NCI-H2081 treated with DMSO at 0.1 percent for 48 hours (cell line): ENCODE measurements around the gene CDH1.

Source experiments
- DNase-seq: peaks from one replicate; lab custom pipeline; 2025; lab: John Stamatoyannopoulos, UW

CDH1 gene

DNA sequence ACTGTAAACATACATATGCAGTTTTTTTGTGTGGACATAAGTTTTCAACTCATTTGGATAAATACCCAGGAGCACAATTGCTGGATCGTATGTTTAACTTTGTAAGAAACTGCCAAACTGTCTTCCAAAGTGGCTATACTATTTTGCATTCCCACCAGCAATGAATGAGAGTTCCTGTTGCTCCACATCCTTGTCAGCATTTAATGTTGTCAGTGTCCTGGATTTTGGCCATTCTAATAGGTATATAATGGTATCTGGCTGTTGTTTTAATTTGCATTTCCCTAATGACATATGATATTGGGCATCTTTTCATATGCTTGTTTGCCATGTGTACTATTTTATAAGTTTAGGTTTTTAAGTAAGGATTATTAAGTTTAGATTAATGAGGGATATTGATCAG lies 120.4 kb downstream of the CDH1 start:
- no peak for DNase-seq

- DNase-seq: no peak
Measured at GRCh38 chr16:68859828-68860227, 122.7 kb downstream of the CDH1 start.

DNA sequence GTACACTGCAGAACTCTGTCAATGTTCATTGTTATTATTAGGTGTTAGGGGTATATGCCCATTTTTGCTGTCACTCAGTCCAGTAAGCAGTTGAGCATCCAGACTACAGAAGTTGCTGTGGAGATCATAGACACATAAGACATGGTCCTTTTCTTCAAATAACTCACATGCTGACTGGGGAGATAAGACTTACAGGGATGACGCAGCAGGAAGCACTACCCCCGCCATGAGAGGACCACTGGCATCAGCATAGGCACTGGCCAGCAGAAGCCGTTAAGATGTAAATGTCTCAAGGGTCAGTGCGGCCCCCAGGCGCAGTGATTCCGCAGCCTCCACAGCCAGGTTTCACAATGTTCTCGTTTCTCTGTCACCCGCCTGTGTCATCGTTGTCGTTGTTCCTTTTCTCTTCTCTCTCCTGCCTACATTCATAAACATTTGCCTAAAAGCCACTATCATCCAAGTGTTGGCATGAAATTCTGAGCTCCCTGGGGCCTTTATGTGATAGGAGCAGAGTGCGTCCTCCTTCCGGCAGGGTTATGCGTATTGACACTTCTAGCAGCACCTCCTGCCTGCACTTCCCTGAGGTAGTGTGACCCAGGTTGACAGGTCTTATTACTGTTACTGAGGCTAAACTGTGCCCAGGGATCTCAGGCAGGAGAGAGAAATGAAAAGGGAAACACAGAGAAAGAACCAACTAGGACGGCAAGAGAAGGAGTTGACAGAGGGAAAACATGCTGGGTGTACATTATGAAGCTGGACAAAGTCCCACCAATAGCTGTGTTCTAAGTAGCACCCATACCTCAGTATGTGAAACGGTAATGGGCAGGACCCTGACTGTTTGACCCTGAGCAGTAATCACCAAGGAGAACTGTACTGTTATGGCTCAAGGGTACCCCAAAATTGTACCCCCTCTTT lies 124.1 kb downstream of the CDH1 start:
- no peak for DNase-seq

DNA sequence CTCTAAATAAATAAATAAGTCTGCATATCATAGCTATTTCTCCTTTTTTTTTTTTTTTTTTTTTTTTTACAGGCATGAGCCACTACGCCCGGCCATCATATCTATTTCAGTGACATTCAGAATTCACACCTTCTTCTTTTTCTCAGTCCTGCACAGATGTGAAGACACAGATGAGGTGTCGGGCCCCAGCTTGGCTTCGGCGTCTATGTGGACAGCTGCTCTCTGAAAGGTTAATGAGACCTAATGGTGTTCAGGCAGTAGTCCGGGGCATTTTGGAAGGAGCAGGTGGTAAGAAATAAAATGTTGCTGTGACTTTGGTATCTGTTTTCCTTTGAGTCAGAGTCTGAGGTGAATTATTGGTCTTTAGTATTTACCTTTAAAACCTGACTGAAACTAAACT lies 129.8 kb downstream of the CDH1 start:
- DNase-seq: no peak

- no peak for DNase-seq
Measured at GRCh38 chr16:68869492-68870088, 132.5 kb downstream of the CDH1 start.

GRCh38 chr16:68873635-68874471 lies 136.8 kb downstream of the CDH1 start:
- DNase-seq: no peak

- DNase-seq: no peak
Measured at GRCh38 chr16:68875871-68876270, 138.8 kb downstream of the CDH1 start.

DNA sequence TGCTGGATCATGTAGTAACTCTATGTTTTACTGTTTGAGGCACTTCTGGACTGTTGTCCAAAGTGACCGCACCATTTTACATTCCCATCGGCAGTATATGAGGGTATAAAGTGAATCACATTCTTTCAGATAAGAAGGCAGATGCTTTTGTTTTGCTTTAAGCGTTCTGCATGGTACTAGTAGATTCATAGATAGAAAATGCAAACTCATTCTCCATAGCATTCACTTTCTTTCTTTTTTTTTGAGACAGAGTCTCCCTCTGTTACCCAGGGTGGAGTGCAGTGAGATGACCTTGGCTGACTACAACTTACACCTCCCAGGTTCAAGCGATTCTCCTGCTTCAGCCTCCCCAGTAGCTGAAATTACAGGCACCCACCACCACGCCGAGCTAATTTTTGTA lies 146.6 kb downstream of the CDH1 start:
- DNase-seq: no peak

DNA sequence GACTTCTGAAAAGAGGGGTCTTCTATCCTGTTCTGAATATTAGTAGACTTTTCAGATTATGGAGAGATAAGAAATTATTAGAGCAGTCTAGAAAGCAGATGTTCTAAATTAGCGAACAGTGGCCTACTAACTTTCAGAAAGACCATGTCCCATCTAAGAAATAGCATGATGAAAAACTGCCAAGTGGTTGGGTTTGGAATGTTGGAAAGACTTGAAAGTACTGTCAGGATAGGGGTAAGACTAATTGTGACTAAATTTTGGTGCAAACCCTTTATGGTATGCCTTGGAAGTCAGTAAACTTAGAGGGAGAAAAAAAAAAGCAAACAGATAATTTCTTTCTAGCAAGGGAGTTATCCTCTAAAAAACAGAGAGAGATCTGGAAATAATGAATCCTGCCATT lies 147.3 kb downstream of the CDH1 start:
- DNase-seq: no peak
